Keratinocyte (primary cell): ENCODE measurements around the gene RDH13. TPM values are rescaled to one million over a fixed set of nuclear protein-coding genes. Genes with fewer than 3 reads are reported as not detected.
"Not testable (repeated sequence)": the region's sequence is repeated elsewhere in the genome, so short reads cannot be mapped to it uniquely, and the experiment has no call there.

Experiments used
- DNase-seq: peaks from one replicate; pipeline ENCODE4 v3.0.0-alpha.2; 2011; ENCODE audit warnings: low read depth, missing footprints, low spot score
- FAIRE-seq: peaks from 2 replicates; lab custom pipeline; 2011; peaks lifted over from hg19 to GRCh38; lab: Jason Lieb, UNC
- H2AFZ ChIP-seq: 2 replicates; pipeline ENCODE4 v1.6.0; 2012; ENCODE audit warnings: low read length, control low read depth, inconsistent platforms; ENCODE audit not compliant: control insufficient read depth
- H3K27ac ChIP-seq: 2 replicates; pipeline ENCODE4 v1.5.1; 2011; ENCODE audit warnings: low read length; ENCODE audit not compliant: control insufficient read depth, insufficient read depth
- H3K27me3 ChIP-seq: 3 replicates; pipeline ENCODE4 v1.6.0; 2011; ENCODE audit warnings: low read length; ENCODE audit not compliant: control insufficient read depth, insufficient read depth; ENCODE audit errors: extremely low read depth
- H3K36me3 ChIP-seq, 2 experiments: 2 replicates in 1 of 2; 3 replicates in 1 of 2; pipeline ENCODE4 v1.5.1; 2011; ENCODE audit warnings: low read length in 2 of 2, mild to moderate bottlenecking in 1 of 2; ENCODE audit not compliant: control insufficient read depth in 2 of 2, insufficient read depth in 2 of 2; ENCODE audit errors: extremely low read depth in 1 of 2
- H3K4me1 ChIP-seq: 3 replicates; pipeline ENCODE4 v1.5.1; 2011; ENCODE audit warnings: low read length; ENCODE audit not compliant: control insufficient read depth, insufficient read depth; ENCODE audit errors: extremely low read depth
- H3K4me2 ChIP-seq: 3 replicates; pipeline ENCODE4 v1.6.0; 2011; ENCODE audit warnings: low read depth, low read length; ENCODE audit not compliant: control insufficient read depth, insufficient read depth; ENCODE audit errors: extremely low read depth
- H3K4me3 ChIP-seq, 3 experiments: fragments of 200-600 bp in 1 of 3; sonication (generic) in 1 of 3; 2 replicates in 2 of 3; 3 replicates in 1 of 3; pipeline ENCODE4 v1.5.1; 2011 to 2016; ENCODE audit warnings: low read length in 3 of 3, mild to moderate bottlenecking in 3 of 3, control low read depth in 2 of 3, inconsistent platforms in 1 of 3, low read depth in 1 of 3, mixed read lengths in 1 of 3, mixed run types in 1 of 3, moderate library complexity in 1 of 3; ENCODE audit not compliant: control insufficient read depth in 2 of 3, insufficient read depth in 2 of 3; ENCODE audit errors: extremely low read depth in 1 of 3
- H3K79me2 ChIP-seq: 2 replicates; pipeline ENCODE4 v1.6.0; 2012; ENCODE audit warnings: low read length; ENCODE audit not compliant: control insufficient read depth, insufficient read depth
- H3K9ac ChIP-seq: 3 replicates; pipeline ENCODE4 v1.6.0; 2011; ENCODE audit warnings: low read length; ENCODE audit not compliant: control insufficient read depth, insufficient read depth; ENCODE audit errors: extremely low read depth
- H3K9me1 ChIP-seq: 3 replicates; pipeline ENCODE4 v1.6.0; 2011; ENCODE audit warnings: low read length; ENCODE audit not compliant: control insufficient read depth, insufficient read depth; ENCODE audit errors: extremely low read depth
- H3K9me3 ChIP-seq: 2 replicates; pipeline ENCODE4 v1.5.1; 2012; ENCODE audit warnings: low read depth, low read length; ENCODE audit not compliant: control insufficient read depth
- H4K20me1 ChIP-seq: 3 replicates; pipeline ENCODE4 v1.6.0; 2011; ENCODE audit warnings: low read length; ENCODE audit not compliant: control insufficient read depth, insufficient read depth; ENCODE audit errors: extremely low read depth
- CTCF ChIP-seq, 3 experiments: IDR thresholded peaks in 1 of 3; conservative IDR thresholded peaks in 1 of 3; optimal IDR thresholded peaks in 1 of 3; 2 replicates in 2 of 3; 3 replicates in 1 of 3; pipeline versions ENCODE3 to v1.5.1; 2011; ENCODE audit warnings: low read length in 3 of 3, mild to moderate bottlenecking in 3 of 3, moderate library complexity in 2 of 3, control low read depth in 1 of 3, inconsistent platforms in 1 of 3; ENCODE audit not compliant: insufficient read depth in 2 of 3; ENCODE audit errors: extremely low read depth in 1 of 3
- EZH2 ChIP-seq: IDR thresholded peaks from one replicate; pipeline ENCODE4 v1.6.1; 2012; ENCODE audit warnings: inconsistent platforms, mild to moderate bottlenecking, low read length, moderate library complexity
- dilution Hi-C: fragments of 300-500 bp; cut with MboI; formaldehyde crosslinking; loops from one replicate; pipeline ENCODE4 v1.7.0; 2020; ENCODE audit warnings: low sequenced_read_pairs; ENCODE audit not compliant: extremely low pct_ligation_motif_present
- polyA plus RNA-seq, 5 experiments: library from polyadenylated mRNA; depleted of rRNA in 3 of 5; stranded (reverse) in 3 of 5; stranded (forward) in 1 of 5; unstranded in 1 of 5; fragments of >200 nt; gene quantifications; 1 replicate in 1 of 5; 2 replicates in 3 of 5; 3 replicates in 1 of 5; pipeline versions ENCODE4 v1.2.1 to v1.2.3, GENCODE V29; 2011 to 2012; ENCODE audit warnings: missing spikeins in 2 of 5, low read depth in 1 of 5, low replicate concordance in 1 of 5

Gene RDH13
- polyA plus RNA-seq, 1 donor (not counting 4 experiments of a cell fraction or from before 2014, with no cell fraction given): 10.6 TPM

GRCh38 chr19:55012306-55012705 lies 50.6 kb downstream of the RDH13 start:
- no peak for FAIRE-seq

GRCh38 chr19:55010561-55010960 lies 52.4 kb downstream of the RDH13 start:
- not testable (repeated sequence) for H3K9me3 ChIP-seq

More at GRCh38 chr19:55012306-55012705, 50.6 kb downstream of the RDH13 start:
- no peak overlapping the region for H3K4me3 ChIP-seq
- H3K27me3 ChIP-seq: no peaks in the 10 kb centered on the region
- H3K9ac ChIP-seq: no peak overlapping the region
- H3K79me2 ChIP-seq: peaks cover 4% of the 10 kb centered on the region
- no peak for TF ChIP-seq EZH2
- TF ChIP-seq CTCF (optimal IDR thresholded peaks at IDR 0.05 in 1 of 3, IDR thresholded peaks at IDR 0.05 in 1 of 3, conservative IDR thresholded peaks at IDR 0.05 in 1 of 3; ENCODE audit: extremely low read depth in 1 of 3, insufficient read depth in 2 of 3, low read length in 3 of 3): no peak
- no peak overlapping the region for H3K27ac ChIP-seq
- no peaks in the 10 kb centered on the region for H3K36me3 ChIP-seq
- H3K4me1 ChIP-seq: no peaks in the 10 kb centered on the region
- DNase-seq: no peak
- no peak overlapping the region for H2AFZ ChIP-seq
- H3K4me2 ChIP-seq: no peak overlapping the region
- no peaks in the 10 kb centered on the region for H4K20me1 ChIP-seq
- H3K9me3 ChIP-seq: no peaks in the 10 kb centered on the region
- dilution Hi-C loops: no loop called here
- H3K9me1 ChIP-seq: no peaks in the 10 kb centered on the region

GRCh38 chr19:55008781-55009180 lies 54.2 kb downstream of the RDH13 start:
- H2AFZ ChIP-seq, H3K4me3 ChIP-seq, H3K27ac ChIP-seq, H3K27me3 ChIP-seq, H3K36me3 ChIP-seq, H3K4me1 ChIP-seq, H3K9ac ChIP-seq, H4K20me1 ChIP-seq, DNase-seq, dilution Hi-C loops, FAIRE-seq, H3K9me1 ChIP-seq, H3K9me3 ChIP-seq, H3K4me2 ChIP-seq: not testable (repeated sequence)
- H3K79me2 ChIP-seq: peaks cover 10% of the 10 kb centered on the region

More at GRCh38 chr19:55010561-55010960, 52.4 kb downstream of the RDH13 start:
- H3K27ac ChIP-seq, H3K4me3 ChIP-seq, H4K20me1 ChIP-seq, FAIRE-seq, dilution Hi-C loops, H3K4me2 ChIP-seq, H3K9ac ChIP-seq, H3K27me3 ChIP-seq, H3K4me1 ChIP-seq, H3K36me3 ChIP-seq, H3K9me1 ChIP-seq, H2AFZ ChIP-seq, DNase-seq: not testable (repeated sequence)
- H3K79me2 ChIP-seq: peaks cover 10% of the 10 kb centered on the region

- H2AFZ ChIP-seq, H3K4me1 ChIP-seq, H3K36me3 ChIP-seq, H3K4me2 ChIP-seq, H3K4me3 ChIP-seq, H3K9ac ChIP-seq, H4K20me1 ChIP-seq, FAIRE-seq, H3K27ac ChIP-seq, dilution Hi-C loops, H3K9me1 ChIP-seq, DNase-seq, H3K9me3 ChIP-seq, H3K27me3 ChIP-seq: not testable (repeated sequence)
- peaks cover 10% of the 10 kb centered on the region for H3K79me2 ChIP-seq
Observed at GRCh38 chr19:55008189-55008588, 54.8 kb downstream of the RDH13 start.
